ENCODE results near the gene ZFY. TPM values are rescaled to one million over a fixed set of nuclear protein-coding genes. Genes with fewer than 3 reads are reported as not detected.
"Not testable (repeated sequence)": the region's sequence is repeated elsewhere in the genome, so short reads cannot be mapped to it uniquely, and the experiment has no call there.

ZFY gene
- total and polyA plus RNA-seq, 7 experiments from 2014 or later: 20.2 to 34.5 (median 22.6) TPM; not detected in 2

DNA sequence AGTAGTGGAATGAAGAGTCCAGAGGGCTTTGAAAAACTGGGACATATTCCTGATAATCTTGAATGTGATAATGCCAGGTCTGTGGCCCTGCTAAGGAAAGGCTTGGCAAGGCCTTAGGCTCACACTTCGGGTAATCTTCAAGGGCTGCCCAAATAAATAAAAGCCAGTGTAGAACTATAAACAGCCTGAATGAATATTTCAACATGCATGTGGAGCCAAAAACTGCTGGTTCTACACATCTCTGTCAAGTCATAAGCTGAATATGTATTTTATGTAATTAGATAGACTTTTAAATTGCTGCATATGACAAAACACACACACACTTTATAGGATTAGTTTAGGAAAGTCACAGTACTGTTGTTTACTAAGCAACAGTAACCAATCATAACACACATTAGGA is 30.4 kb downstream of the ZFY start:
- no peaks in the 10 kb centered on the region for H3K36me3 ChIP-seq (ENCODE audit: control insufficient read depth in 2 of 3, insufficient read depth in 3 of 3, low read length in 3 of 3)
- intact Hi-C loops (cut with micrococcal nuclease): no loop called here
- H3K27ac ChIP-seq (ENCODE audit: low read depth, low read length): no peak overlapping the region
- CTCF ChIA-PET: no interaction called here
- Mint-ChIP-seq H3K27ac (no peak overlapping the region), H3K27me3 (no peaks in the 10 kb centered on the region), H3K4me1 (peaks cover 0 to 50% (median 10%) of the 10 kb centered on the region in 7 donors), H3K36me3 (peaks cover 0 to 14% (median 0%) of the 10 kb centered on the region in 5 donors), H3K4me3 (no peak overlapping the region), H3K9me3 (no peaks in the 10 kb centered on the region)
- no peaks in the 10 kb centered on the region for H3K9me3 ChIP-seq (ENCODE audit: control insufficient read depth in 2 of 3, low read length in 3 of 3)
- no peaks in the 10 kb centered on the region for H3K27me3 ChIP-seq (ENCODE audit: control insufficient read depth in 2 of 2, insufficient read depth in 2 of 2, low read length in 2 of 2)
- peaks cover 0 to 7% of the 10 kb centered on the region in 2 donors for H3K4me1 ChIP-seq (ENCODE audit: control insufficient read depth in 2 of 2, insufficient read depth in 2 of 2, low read length in 2 of 2)
- POLR2A ChIA-PET: no interaction called here
- no peak overlapping the region for H3K4me3 ChIP-seq (ENCODE audit: low read length)
- DNase-seq (no peak), ATAC-seq (no peak)

DNA sequence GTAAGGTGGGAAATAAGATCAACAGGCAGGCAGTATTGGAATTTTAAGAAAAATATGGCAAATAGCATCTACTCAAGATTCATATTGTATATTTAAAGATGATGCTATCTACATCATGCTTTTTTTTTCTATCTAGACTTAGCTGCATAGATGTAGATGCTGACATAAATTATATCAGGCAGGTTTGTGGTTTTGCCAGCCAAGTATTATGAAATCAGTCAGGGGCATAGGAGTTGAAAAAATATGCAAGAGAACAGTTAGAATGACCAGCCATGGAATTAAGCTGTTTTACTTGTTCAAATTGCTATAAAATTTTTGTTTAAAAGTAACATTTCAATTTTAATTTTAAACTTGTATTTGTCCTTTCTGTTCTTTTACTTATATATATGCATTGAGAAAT is 34.4 kb downstream of the ZFY start:
- ATAC-seq: no peak
- Mint-ChIP-seq H3K27me3 (no peaks in the 10 kb centered on the region), H3K36me3 (peaks cover 0 to 11% (median 0%) of the 10 kb centered on the region in 5 donors), H3K4me1 (peaks cover 0 to 53% (median 12%) of the 10 kb centered on the region in 7 donors), H3K9me3 (no peaks in the 10 kb centered on the region), H3K4me3 (peak overlapping the region in 2 of 10 donors; percentile 21 to 28), H3K27ac (peak overlapping the region in 3 of 9 donors; percentile 26 to 52 (median 29))
- H3K4me1 ChIP-seq (ENCODE audit: control insufficient read depth in 2 of 2, insufficient read depth in 2 of 2, low read length in 2 of 2): peaks cover 0 to 7% of the 10 kb centered on the region in 2 donors
- H3K36me3 ChIP-seq (ENCODE audit: control insufficient read depth in 2 of 3, insufficient read depth in 3 of 3, low read length in 3 of 3): no peaks in the 10 kb centered on the region
- no peaks in the 10 kb centered on the region for H3K9me3 ChIP-seq (ENCODE audit: control insufficient read depth in 2 of 3, low read length in 3 of 3)
- H3K4me3 ChIP-seq (ENCODE audit: low read length): no peak overlapping the region
- CTCF ChIA-PET: no interaction called here
- H3K27me3 ChIP-seq (ENCODE audit: control insufficient read depth in 2 of 2, insufficient read depth in 2 of 2, low read length in 2 of 2): no peaks in the 10 kb centered on the region
- H3K27ac ChIP-seq (ENCODE audit: low read depth, low read length): no peak overlapping the region
- no peak for DNase-seq
- intact Hi-C loops (cut with micrococcal nuclease): no loop called here
- POLR2A ChIA-PET: no interaction called here

DNA sequence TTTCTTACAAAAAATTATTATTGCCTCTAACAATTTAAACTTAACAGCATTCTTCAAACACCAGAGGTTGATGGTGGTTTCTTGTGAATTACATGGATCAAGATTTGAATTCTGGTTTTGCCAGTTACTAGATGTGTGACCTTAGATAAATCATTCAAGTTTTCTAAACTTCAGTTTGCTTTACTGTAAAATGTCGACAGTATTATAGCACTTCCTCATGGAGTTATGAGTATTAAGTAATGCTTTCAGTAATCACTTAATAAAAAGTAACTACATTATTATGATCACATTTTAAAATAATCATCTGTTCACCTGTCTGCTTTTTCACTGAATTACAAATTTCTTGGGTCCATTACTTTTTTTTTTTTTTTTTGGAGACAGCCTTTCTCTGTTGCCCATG is 37.5 kb downstream of the ZFY start:
- Histone ChIP-seq H3K36me3 (ENCODE audit: control insufficient read depth in 2 of 3, insufficient read depth in 3 of 3, low read length in 3 of 3) (no peaks in the 10 kb centered on the region), H3K4me3 (ENCODE audit: low read length) (no peak overlapping the region), H3K9me3 (ENCODE audit: control insufficient read depth in 2 of 3, low read length in 3 of 3) (no peaks in the 10 kb centered on the region), H3K4me1 (ENCODE audit: control insufficient read depth in 2 of 2, insufficient read depth in 2 of 2, low read length in 2 of 2) (peaks cover 0 to 7% of the 10 kb centered on the region in 2 donors), H3K27me3 (ENCODE audit: control insufficient read depth in 2 of 2, insufficient read depth in 2 of 2, low read length in 2 of 2) (no peaks in the 10 kb centered on the region), H3K27ac (ENCODE audit: low read depth, low read length) (no peak overlapping the region)
- peaks cover 0 to 41% (median 12%) of the 10 kb centered on the region in 7 donors for H3K4me1 Mint-ChIP-seq
- ChIA-PET POLR2A (no interaction called here), CTCF (no interaction called here)
- intact Hi-C loops (cut with micrococcal nuclease): loop anchor here in 1 of 2 donors (5.0 kb wide), 1 partner anchor 35 kb away; the partner anchor contains the start of gene ZFY
- no peaks in the 10 kb centered on the region for H3K27me3 Mint-ChIP-seq
- DNase-seq (no peak), ATAC-seq (no peak)
- H3K36me3 Mint-ChIP-seq: peaks cover 0 to 18% (median 3%) of the 10 kb centered on the region in 5 donors
- H3K9me3 Mint-ChIP-seq: peaks cover 0 to 3% (median 0%) of the 10 kb centered on the region in 11 donors
- H3K4me3 Mint-ChIP-seq: no peak overlapping the region
- peak overlapping the region in 2 of 9 donors; percentile 28 to 34 for H3K27ac Mint-ChIP-seq

DNA sequence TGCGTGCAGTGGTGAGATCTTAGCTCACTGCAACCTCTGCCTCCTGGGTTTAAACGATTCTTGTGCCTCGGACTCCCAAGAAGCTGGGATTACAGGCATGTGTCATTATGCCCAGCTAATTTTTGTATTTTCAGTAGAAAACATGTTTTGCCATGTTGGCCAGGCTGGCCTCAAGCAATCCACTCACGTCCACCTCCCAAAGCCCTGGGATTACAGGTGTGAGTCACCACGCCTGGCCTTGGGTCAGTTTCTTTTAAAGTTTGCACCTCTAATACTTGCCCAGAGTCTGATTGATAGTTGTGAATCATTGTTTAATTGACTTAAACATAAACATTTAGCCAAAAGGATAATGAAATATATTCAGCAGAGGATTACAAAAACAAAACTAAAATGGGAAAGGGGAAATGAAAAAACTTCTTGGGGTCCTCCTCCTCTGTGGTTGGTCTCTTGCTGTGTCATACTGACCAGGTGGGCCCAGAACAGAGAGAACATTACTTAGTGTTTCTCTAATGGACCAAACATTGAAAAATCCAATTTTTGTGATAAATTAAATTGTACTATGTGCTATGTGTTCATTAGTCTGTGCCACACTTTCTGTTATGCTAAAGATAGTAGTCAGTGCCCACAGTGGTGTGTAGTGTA is 38.0 kb downstream of the ZFY start:
- H3K27ac ChIP-seq (ENCODE audit: low read depth, low read length): no peak overlapping the region
- Mint-ChIP-seq H3K4me1 (peaks cover 0 to 41% (median 12%) of the 10 kb centered on the region in 7 donors), H3K9me3 (peaks cover 0 to 3% (median 0%) of the 10 kb centered on the region in 11 donors), H3K36me3 (peaks cover 0 to 18% (median 3%) of the 10 kb centered on the region in 5 donors), H3K4me3 (no peak overlapping the region), H3K27me3 (no peaks in the 10 kb centered on the region), H3K27ac (peak overlapping the region in 2 of 9 donors; percentile 28 to 34)
- H3K36me3 ChIP-seq (ENCODE audit: control insufficient read depth in 2 of 3, insufficient read depth in 3 of 3, low read length in 3 of 3): no peaks in the 10 kb centered on the region
- ChIA-PET CTCF (no interaction called here), POLR2A (no interaction called here)
- no peaks in the 10 kb centered on the region for H3K27me3 ChIP-seq (ENCODE audit: control insufficient read depth in 2 of 2, insufficient read depth in 2 of 2, low read length in 2 of 2)
- no peaks in the 10 kb centered on the region for H3K9me3 ChIP-seq (ENCODE audit: control insufficient read depth in 2 of 3, low read length in 3 of 3)
- H3K4me3 ChIP-seq (ENCODE audit: low read length): no peak overlapping the region
- H3K4me1 ChIP-seq (ENCODE audit: control insufficient read depth in 2 of 2, insufficient read depth in 2 of 2, low read length in 2 of 2): peaks cover 0 to 7% of the 10 kb centered on the region in 2 donors
- intact Hi-C loops (cut with micrococcal nuclease): loop anchor here in 1 of 2 donors (5.0 kb wide), 1 partner anchor 36 kb away; the partner anchor contains the start of gene ZFY
- DNase-seq: no peak
- no peak for ATAC-seq

DNA sequence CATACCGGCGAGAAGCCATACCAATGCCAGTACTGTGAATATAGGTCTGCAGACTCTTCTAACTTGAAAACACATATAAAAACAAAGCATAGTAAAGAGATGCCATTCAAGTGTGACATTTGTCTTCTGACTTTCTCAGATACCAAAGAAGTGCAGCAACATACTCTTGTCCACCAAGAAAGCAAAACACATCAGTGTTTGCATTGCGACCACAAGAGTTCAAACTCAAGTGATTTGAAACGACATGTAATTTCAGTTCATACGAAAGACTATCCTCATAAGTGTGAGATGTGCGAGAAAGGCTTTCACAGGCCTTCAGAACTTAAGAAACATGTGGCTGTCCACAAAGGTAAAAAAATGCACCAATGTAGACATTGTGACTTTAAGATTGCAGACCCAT is 44.1 kb downstream of the ZFY start:
- H3K36me3 ChIP-seq (ENCODE audit: control insufficient read depth in 2 of 3, insufficient read depth in 3 of 3, low read length in 3 of 3): no peaks in the 10 kb centered on the region
- H3K9me3 ChIP-seq (ENCODE audit: control insufficient read depth in 2 of 3, low read length in 3 of 3): no peaks in the 10 kb centered on the region
- no peak overlapping the region for H3K4me3 ChIP-seq (ENCODE audit: low read length)
- DNase-seq (no peak), ATAC-seq (no peak)
- H3K27ac ChIP-seq (ENCODE audit: low read depth, low read length): no peak overlapping the region
- POLR2A ChIA-PET: no interaction called here
- CTCF ChIA-PET: no interaction called here
- H3K27me3 ChIP-seq (ENCODE audit: control insufficient read depth in 2 of 2, insufficient read depth in 2 of 2, low read length in 2 of 2): no peaks in the 10 kb centered on the region
- peaks cover 0 to 3% (median 0%) of the 10 kb centered on the region in 11 donors for H3K9me3 Mint-ChIP-seq
- H3K4me3 Mint-ChIP-seq: no peak overlapping the region
- intact Hi-C loops (cut with micrococcal nuclease): no loop called here
- H3K27me3 Mint-ChIP-seq: no peaks in the 10 kb centered on the region
- no peak overlapping the region for H3K27ac Mint-ChIP-seq
- H3K4me1 ChIP-seq (ENCODE audit: control insufficient read depth in 2 of 2, insufficient read depth in 2 of 2, low read length in 2 of 2): no peaks in the 10 kb centered on the region
- H3K36me3 Mint-ChIP-seq: peaks cover 0 to 19% (median 3%) of the 10 kb centered on the region in 5 donors
- no peaks in the 10 kb centered on the region for H3K4me1 Mint-ChIP-seq

DNA sequence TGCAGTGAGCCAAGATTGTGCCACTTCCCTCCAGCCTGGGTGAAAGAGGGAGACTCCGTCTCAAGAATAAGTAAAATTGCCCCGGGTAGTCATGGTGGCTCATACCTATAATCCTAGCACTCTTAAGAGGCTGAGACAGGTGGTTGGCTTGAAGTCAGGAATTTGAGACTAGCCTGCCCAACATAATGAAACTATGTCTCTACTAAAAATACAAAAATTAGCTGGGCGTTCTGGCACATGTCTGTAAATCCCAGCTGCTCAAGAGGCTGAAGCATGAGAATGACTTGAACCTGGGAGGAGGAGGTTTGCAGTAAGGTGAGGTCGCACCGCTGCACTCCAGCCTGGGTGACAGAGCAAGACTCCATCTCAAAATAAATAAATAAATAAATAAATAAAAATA is 49.3 kb downstream of the ZFY start:
- no peaks in the 10 kb centered on the region for H3K4me1 ChIP-seq (ENCODE audit: control insufficient read depth in 2 of 2, insufficient read depth in 2 of 2, low read length in 2 of 2)
- ATAC-seq (no peak), DNase-seq (no peak)
- no peaks in the 10 kb centered on the region for H3K4me1 Mint-ChIP-seq
- H3K9me3 Mint-ChIP-seq: no peaks in the 10 kb centered on the region
- H3K27ac Mint-ChIP-seq: no peak overlapping the region
- ChIA-PET POLR2A (no interaction called here), CTCF (no interaction called here)
- H3K36me3 ChIP-seq (ENCODE audit: control insufficient read depth in 2 of 3, insufficient read depth in 3 of 3, low read length in 3 of 3): no peaks in the 10 kb centered on the region
- H3K27me3 ChIP-seq (ENCODE audit: control insufficient read depth in 2 of 2, insufficient read depth in 2 of 2, low read length in 2 of 2): no peaks in the 10 kb centered on the region
- H3K4me3 Mint-ChIP-seq: no peak overlapping the region
- H3K27me3 Mint-ChIP-seq: no peaks in the 10 kb centered on the region
- peaks cover 0 to 2% (median 0%) of the 10 kb centered on the region in 5 donors for H3K36me3 Mint-ChIP-seq
- intact Hi-C loops (cut with micrococcal nuclease): no loop called here
- no peak overlapping the region for H3K4me3 ChIP-seq (ENCODE audit: low read length)
- no peaks in the 10 kb centered on the region for H3K9me3 ChIP-seq (ENCODE audit: control insufficient read depth in 2 of 3, low read length in 3 of 3)
- H3K27ac ChIP-seq (ENCODE audit: low read depth, low read length): no peak overlapping the region

DNA sequence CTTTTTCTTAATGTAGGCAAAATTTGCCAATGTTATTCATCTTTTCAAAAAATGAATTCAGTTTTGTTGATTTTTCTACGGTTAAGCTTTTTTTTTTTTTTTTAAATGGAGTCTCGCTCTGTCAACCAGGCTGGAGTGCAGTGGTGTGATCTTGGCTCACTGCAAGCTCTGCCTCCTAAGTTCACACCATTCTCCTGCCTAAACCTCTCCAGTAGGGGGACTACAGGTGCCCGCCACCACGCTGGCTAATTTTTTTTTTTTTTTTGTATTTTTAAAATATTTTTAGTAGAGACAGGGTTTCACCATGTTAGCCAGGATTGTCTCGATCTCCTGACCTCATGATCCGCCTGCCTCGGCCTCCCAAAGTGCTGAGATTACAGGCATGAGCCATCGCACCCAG is 52.0 kb downstream of the ZFY start:
- CTCF ChIA-PET; H3K4me3 Mint-ChIP-seq; H3K9me3 Mint-ChIP-seq; H3K27me3 Mint-ChIP-seq; POLR2A ChIA-PET; H3K4me1 Mint-ChIP-seq; ATAC-seq; H3K9me3 ChIP-seq (ENCODE audit: control insufficient read depth in 2 of 3, low read length in 3 of 3); H3K4me1 ChIP-seq (ENCODE audit: control insufficient read depth in 2 of 2, insufficient read depth in 2 of 2, low read length in 2 of 2); H3K36me3 ChIP-seq (ENCODE audit: control insufficient read depth in 2 of 3, insufficient read depth in 3 of 3, low read length in 3 of 3); H3K27ac ChIP-seq (ENCODE audit: low read depth, low read length); H3K27me3 ChIP-seq (ENCODE audit: control insufficient read depth in 2 of 2, insufficient read depth in 2 of 2, low read length in 2 of 2); H3K36me3 Mint-ChIP-seq; H3K4me3 ChIP-seq (ENCODE audit: low read length); DNase-seq; H3K27ac Mint-ChIP-seq: not testable (repeated sequence)
- intact Hi-C loops (cut with micrococcal nuclease): loop anchor here in 1 of 2 donors (2.0 kb wide), 1 partner anchor 16 kb away; no protein-coding TSS in a partner anchor
